MCF 10A (cell line): ENCODE measurements around the gene RAB3B. TPM values are rescaled to one million over a fixed set of nuclear protein-coding genes. Genes with fewer than 3 reads are reported as not detected.
A peak's percentile ranks its signal among the peaks of the same experiment; 100 is the strongest.

Experiments used
- BruUV-seq: library from RNA; stranded (reverse); fragments of 400-500 nt; replicated peaks from 2 replicates; lab custom pipeline; 2021; lab: Mats Ljungman, UMichigan
- CTCF ChIA-PET: fragments of 300-600 bp; sonication (Branson Sonifier 250); formaldehyde crosslinking; extraction: SDS; loops from one replicate; lab custom pipeline; 2021; ENCODE audit warnings: antibody characterized with exemption, inconsistent platforms; lab: Yijun Ruan, JAX
- POLR2A ChIA-PET: fragments of 300-600, 350-650 bp; sonication (Branson Sonifier 250); formaldehyde crosslinking; extraction: SDS; loops from one replicate; lab custom pipeline; 2020; ENCODE audit warnings: antibody characterized with exemption, inconsistent platforms; lab: Yijun Ruan, JAX
- DNase-seq: peaks from one replicate; pipeline ENCODE4 v3.0.0-alpha.2; 2018; ENCODE audit not compliant: unreplicated experiment
- H3K27ac Mint-ChIP-seq: one replicate; pipeline ENCODE4 v1.8.0; 2022; ENCODE audit warnings: mild to moderate bottlenecking, low read depth, mixed read lengths; ENCODE audit not compliant: unreplicated experiment
- H3K27me3 Mint-ChIP-seq: one replicate; pipeline ENCODE4 v1.8.0; 2022; ENCODE audit warnings: mixed read lengths; ENCODE audit not compliant: insufficient read depth, unreplicated experiment
- H3K36me3 Mint-ChIP-seq: one replicate; pipeline ENCODE4 v1.8.0; 2022; ENCODE audit warnings: mild to moderate bottlenecking, moderate library complexity, mixed read lengths; ENCODE audit not compliant: insufficient read depth, unreplicated experiment
- H3K4me1 Mint-ChIP-seq: one replicate; pipeline ENCODE4 v1.8.0; 2022; ENCODE audit warnings: mixed read lengths; ENCODE audit not compliant: insufficient read depth, unreplicated experiment
- H3K4me3 Mint-ChIP-seq: one replicate; pipeline ENCODE4 v1.8.0; 2022; ENCODE audit warnings: mild to moderate bottlenecking, moderate library complexity, mixed read lengths; ENCODE audit not compliant: unreplicated experiment
- H3K9me3 Mint-ChIP-seq: one replicate; pipeline ENCODE4 v1.8.0; 2022; ENCODE audit warnings: mixed read lengths; ENCODE audit not compliant: unreplicated experiment
- CTCF ChIP-seq: fragments of 200-600 bp; IDR thresholded peaks from one replicate; pipeline ENCODE4 v1.8.0; 2022; ENCODE audit warnings: antibody characterized with exemption, mild to moderate bottlenecking; ENCODE audit not compliant: unreplicated experiment
- intact Hi-C: fragments of 100-400 bp; cut with micrococcal nuclease; formaldehyde crosslinking; loops from 2 replicates; pipeline ENCODE4 v1.14.1; 2022
- total RNA-seq: library from RNA; stranded (reverse); gene quantifications from 2 replicates; pipeline ENCODE4 v1.2.3, GENCODE V29; 2022

RAB3B gene
- total RNA-seq, 1 experiment from 2014 or later: 0.05 TPM

- no peak overlapping the region for H3K4me3 Mint-ChIP-seq
- no peaks in the 10 kb centered on the region for H3K36me3 Mint-ChIP-seq
- BruUV-seq: no TSS peak
- intact Hi-C loops: no loop called here
- CTCF ChIA-PET: no interaction called here
- no peak for TF ChIP-seq CTCF
- DNase-seq: no peak
- peaks cover 5% of the 10 kb centered on the region for H3K4me1 Mint-ChIP-seq
- H3K27ac Mint-ChIP-seq: no peak overlapping the region
- H3K27me3 Mint-ChIP-seq: peaks cover 13% of the 10 kb centered on the region
- H3K9me3 Mint-ChIP-seq: no peaks in the 10 kb centered on the region
- POLR2A ChIA-PET: no interaction called here
These were observed 29.3 kb downstream of the RAB3B start for GRCh38 chr1:51961231-51961630.

DNA sequence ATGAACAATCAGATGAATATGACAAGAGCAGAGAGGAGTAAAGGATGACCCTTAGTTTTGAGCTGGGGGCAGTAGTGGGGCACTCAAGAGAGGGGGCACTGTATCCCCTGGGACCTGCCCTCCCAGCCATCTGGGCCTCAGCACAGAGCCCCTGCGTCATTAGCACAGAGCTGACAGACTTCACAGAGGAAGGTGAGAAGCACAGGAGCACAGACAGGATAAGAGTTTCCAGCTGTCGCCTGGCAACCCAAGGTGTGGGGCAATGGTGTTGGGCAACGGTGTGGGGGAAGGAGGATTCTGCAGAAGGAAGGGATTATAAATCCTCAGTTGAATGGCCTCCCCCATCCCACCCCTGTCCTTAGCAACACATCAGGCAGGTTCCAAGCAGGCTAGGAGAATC is 30.2 kb downstream of the RAB3B start:
- Mint-ChIP-seq H3K4me1 (peaks cover 6% of the 10 kb centered on the region), H3K4me3 (no peak overlapping the region), H3K36me3 (no peaks in the 10 kb centered on the region), H3K27me3 (peaks cover 13% of the 10 kb centered on the region), H3K27ac (no peak overlapping the region), H3K9me3 (no peaks in the 10 kb centered on the region)
- intact Hi-C loops: no loop called here
- no TSS peak for BruUV-seq
- no peak for TF ChIP-seq CTCF
- ChIA-PET POLR2A (interaction anchor here (0.7 to 1.1 kb wide), 2 partner anchors 19 kb away, joined by 3 read pairs; no protein-coding TSS in a partner anchor), CTCF (no interaction called here)
- DNase-seq: peak; percentile 49

DNA sequence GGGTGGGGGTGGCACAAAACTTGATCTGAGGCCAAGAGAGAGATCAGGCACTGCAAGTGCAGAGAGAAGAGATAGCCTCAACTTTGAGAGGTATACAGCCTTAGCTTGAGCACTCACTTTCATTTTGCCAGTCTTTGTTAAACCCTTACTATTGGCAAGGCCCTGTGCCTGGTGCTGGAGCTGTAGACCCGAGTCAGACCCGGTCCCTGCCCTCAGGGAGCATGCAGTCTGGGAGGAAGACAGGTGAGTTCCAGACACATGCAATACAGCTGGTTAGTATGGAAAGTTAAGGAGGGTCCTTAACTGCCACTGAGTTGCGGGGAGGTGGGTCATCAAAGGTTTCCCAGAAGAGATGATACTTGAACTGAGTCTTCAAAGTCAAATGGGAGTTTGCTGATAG is 31.7 kb downstream of the RAB3B start:
- Mint-ChIP-seq H3K4me3 (no peak overlapping the region), H3K27me3 (peaks cover 13% of the 10 kb centered on the region), H3K4me1 (peaks cover 10% of the 10 kb centered on the region), H3K27ac (no peak overlapping the region), H3K9me3 (no peaks in the 10 kb centered on the region), H3K36me3 (no peaks in the 10 kb centered on the region)
- intact Hi-C loops: no loop called here
- no TSS peak for BruUV-seq
- POLR2A ChIA-PET: no interaction called here
- no peak for DNase-seq
- CTCF ChIA-PET: no interaction called here
- no peak for TF ChIP-seq CTCF

DNA sequence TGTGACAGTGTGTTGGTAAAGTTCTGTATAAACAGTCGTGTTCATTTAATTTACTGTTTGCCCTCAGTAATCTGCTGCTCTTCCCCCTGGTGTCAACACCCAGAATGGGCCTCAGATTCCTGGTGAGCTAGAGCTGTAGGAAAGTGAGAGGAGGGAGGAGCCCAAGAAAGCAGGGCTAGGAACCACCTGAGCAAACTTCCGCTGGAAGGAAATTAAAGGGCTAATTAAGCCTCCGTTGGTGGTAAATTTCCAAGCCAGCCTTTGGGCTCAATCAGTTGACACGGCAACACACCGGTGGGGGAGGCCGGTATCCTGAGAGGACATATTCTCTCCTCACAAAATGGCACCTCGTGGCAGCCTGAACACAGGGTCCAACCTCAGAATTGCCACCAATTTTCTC is 32.9 kb downstream of the RAB3B start:
- no peak for TF ChIP-seq CTCF
- Mint-ChIP-seq H3K9me3 (no peaks in the 10 kb centered on the region), H3K4me1 (peaks cover 10% of the 10 kb centered on the region), H3K4me3 (no peak overlapping the region), H3K27me3 (peaks cover 13% of the 10 kb centered on the region), H3K27ac (no peak overlapping the region), H3K36me3 (no peaks in the 10 kb centered on the region)
- ChIA-PET CTCF (no interaction called here), POLR2A (no interaction called here)
- DNase-seq: no peak
- intact Hi-C loops: no loop called here
- no TSS peak for BruUV-seq
